Peyer's patch (tissue), 4 donors: ENCODE measurements around the gene LRRC61.

Experiments used
- POLR2A ChIP-seq, 2 donors: fragments of 450-650 bp; IDR thresholded peaks; one replicate each; pipeline ENCODE4 v1.5.1; 2017; ENCODE audit warnings: antibody characterized with exemption in 2 of 2, mild to moderate bottlenecking in 2 of 2, moderate library complexity in 2 of 2
- TF ChIP-seq, protein P1 (sequence below), 6 experiments: fragments of 450-650 bp in 4 of 6; fragments of 200-600 bp in 2 of 6; sonication (generic) in 1 of 6; IDR thresholded peaks; one replicate each; pipeline ENCODE4 v1.5.1; 2017 to 2019; ENCODE audit warnings: antibody characterized with exemption in 6 of 6, mild to moderate bottlenecking in 3 of 6, moderate library complexity in 1 of 6

DNA sequence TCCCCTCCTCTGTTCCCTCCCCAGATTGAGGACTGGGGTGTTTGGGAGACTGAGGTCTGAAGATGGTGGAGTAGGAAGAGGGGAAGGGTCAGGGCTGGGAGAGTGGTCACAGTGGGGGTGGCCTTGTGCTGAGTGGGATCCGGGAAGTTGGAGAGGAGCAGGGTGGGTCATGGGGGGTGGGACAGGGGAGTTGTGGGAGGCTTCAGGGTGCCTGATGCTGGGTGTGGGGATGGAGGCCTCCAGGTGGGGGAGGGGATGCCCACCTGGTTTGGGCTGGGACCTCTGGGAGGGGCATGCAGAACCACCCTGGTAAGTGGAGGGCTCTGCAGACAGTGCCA is 58.6 kb downstream of the LRRC61 start:
- TF ChIP-seq, protein P1, sequence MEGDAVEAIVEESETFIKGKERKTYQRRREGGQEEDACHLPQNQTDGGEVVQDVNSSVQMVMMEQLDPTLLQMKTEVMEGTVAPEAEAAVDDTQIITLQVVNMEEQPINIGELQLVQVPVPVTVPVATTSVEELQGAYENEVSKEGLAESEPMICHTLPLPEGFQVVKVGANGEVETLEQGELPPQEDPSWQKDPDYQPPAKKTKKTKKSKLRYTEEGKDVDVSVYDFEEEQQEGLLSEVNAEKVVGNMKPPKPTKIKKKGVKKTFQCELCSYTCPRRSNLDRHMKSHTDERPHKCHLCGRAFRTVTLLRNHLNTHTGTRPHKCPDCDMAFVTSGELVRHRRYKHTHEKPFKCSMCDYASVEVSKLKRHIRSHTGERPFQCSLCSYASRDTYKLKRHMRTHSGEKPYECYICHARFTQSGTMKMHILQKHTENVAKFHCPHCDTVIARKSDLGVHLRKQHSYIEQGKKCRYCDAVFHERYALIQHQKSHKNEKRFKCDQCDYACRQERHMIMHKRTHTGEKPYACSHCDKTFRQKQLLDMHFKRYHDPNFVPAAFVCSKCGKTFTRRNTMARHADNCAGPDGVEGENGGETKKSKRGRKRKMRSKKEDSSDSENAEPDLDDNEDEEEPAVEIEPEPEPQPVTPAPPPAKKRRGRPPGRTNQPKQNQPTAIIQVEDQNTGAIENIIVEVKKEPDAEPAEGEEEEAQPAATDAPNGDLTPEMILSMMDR (IDR thresholded peaks at IDR 0.05): no peak
- no peak for TF ChIP-seq POLR2A (IDR thresholded peaks at IDR 0.05)
